K562 (cell line): Measurements from ENCODE around the gene ISG20. TPM values are rescaled to one million over a fixed set of nuclear protein-coding genes. Genes with fewer than 3 reads are reported as not detected.
A peak's percentile ranks its signal among the peaks of the same experiment; 100 is the strongest.

Experiments used
- CHD2 ChIP-seq: IDR thresholded peaks from 2 replicates; pipeline ENCODE4 v1.6.1; 2011; ENCODE audit warnings: low read depth, low read length
- COPS2 ChIP-seq: fragments of 450-650 bp; conservative IDR thresholded peaks from 2 replicates; pipeline ENCODE4 v1.6.1; 2016; ENCODE audit warnings: mild to moderate bottlenecking, moderate library complexity
- HDAC2 ChIP-seq: fragments of 450-650 bp; IDR thresholded peaks from 2 replicates; pipeline ENCODE4 v1.6.1; 2016; ENCODE audit warnings: mild to moderate bottlenecking
- IFI16 ChIP-seq: fragments of 250-450 bp; sonication (Bioruptor Pico); IDR thresholded peaks from 2 replicates; pipeline ENCODE4 v2.1.2; 2022; ENCODE audit warnings: mild to moderate bottlenecking, inconsistent platforms
- MCM7 ChIP-seq, 2 experiments: fragments of 450-650 bp; IDR thresholded peaks; 2 replicates each; pipeline ENCODE4 v1.6.1; 2016 to 2018
- NFE2L1 ChIP-seq: fragments of 450-650 bp; IDR thresholded peaks from 2 replicates; pipeline ENCODE4 v1.6.1; 2016; ENCODE audit warnings: missing genetic modification characterization, low read depth, mild to moderate bottlenecking, missing compliant biosample characterization, moderate library complexity, borderline replicate concordance
- POLR2H ChIP-seq: IDR thresholded peaks from 2 replicates; pipeline ENCODE4 v1.6.1; 2016; ENCODE audit warnings: missing genetic modification characterization, low read depth, mild to moderate bottlenecking, control low read depth, missing compliant biosample characterization, moderate library complexity
- SP2 ChIP-seq: IDR thresholded peaks from 2 replicates; pipeline ENCODE4 v1.6.1; 2011; ENCODE audit warnings: mild to moderate bottlenecking, low read depth, low read length, moderate library complexity; ENCODE audit not compliant: poor library complexity, severe bottlenecking; ENCODE audit errors: extremely low read depth
- SPI1 ChIP-seq: IDR thresholded peaks from 2 replicates; pipeline ENCODE4 v1.6.1; 2011; ENCODE audit warnings: low read depth, low read length, control low read depth, borderline replicate concordance
- SRSF1 ChIP-seq: fragments of 200-400 bp; formaldehyde crosslinking; IDR thresholded peaks from 2 replicates; pipeline ENCODE4 v1.6.1; 2017; ENCODE audit warnings: mild to moderate bottlenecking, low read depth, low read length, moderate library complexity
- TGIF2 ChIP-seq: sonication (generic); formaldehyde crosslinking; IDR thresholded peaks from 2 replicates; pipeline ENCODE4 v1.8.1; 2022; ENCODE audit warnings: mild to moderate bottlenecking, missing genetic modification reagents, moderate library complexity
- ZBTB1 ChIP-seq: sonication (generic); formaldehyde crosslinking; IDR thresholded peaks from 2 replicates; pipeline ENCODE4 v1.8.1; 2023; ENCODE audit warnings: missing genetic modification reagents, low read depth, mild to moderate bottlenecking, borderline replicate concordance
- ZC3H4 ChIP-seq: sonication (generic); formaldehyde crosslinking; IDR thresholded peaks from 2 replicates; pipeline ENCODE4 v1.9.0; 2021; ENCODE audit warnings: missing genetic modification reagents, borderline replicate concordance
- ZC3H8 ChIP-seq: fragments of 450-650 bp; IDR thresholded peaks from 2 replicates; pipeline ENCODE4 v1.6.1; 2017
- ZNF239 ChIP-seq: fragments of 250-450 bp; sonication (Bioruptor Pico); IDR thresholded peaks from 2 replicates; pipeline ENCODE4 v1.4.0; 2020; ENCODE audit warnings: mild to moderate bottlenecking
- ZNF431 ChIP-seq: sonication (generic); formaldehyde crosslinking; IDR thresholded peaks from 2 replicates; pipeline ENCODE4 v1.8.0; 2022; ENCODE audit warnings: mild to moderate bottlenecking, missing genetic modification reagents
- ZNF695 ChIP-seq: fragments of 450-650 bp; formaldehyde crosslinking; IDR thresholded peaks from 2 replicates; pipeline ENCODE4 v1.4.0; 2020; ENCODE audit warnings: mild to moderate bottlenecking, moderate library complexity
- ZNF764 ChIP-seq: fragments of 250-450 bp; sonication (Bioruptor Pico); IDR thresholded peaks from 2 replicates; pipeline ENCODE4 v1.4.0; 2020; ENCODE audit warnings: low read depth, mild to moderate bottlenecking, moderate library complexity
- ZNF780A ChIP-seq: fragments of 250-450 bp; sonication (Bioruptor Pico); IDR thresholded peaks from 2 replicates; pipeline ENCODE4 v1.5.0; 2021; ENCODE audit warnings: mild to moderate bottlenecking
- polyA plus RNA-seq, 8 experiments: library from polyadenylated mRNA; depleted of rRNA in 4 of 8; stranded (reverse) in 5 of 8; unstranded in 3 of 8; fragments of >200 nt; fragmentation: Nextera tagmentation in 2 of 8; fragmentation: Illumina TruSeq in 1 of 8; extraction: Ambion mirVana in 2 of 8; extraction: Trizol in 1 of 8; gene quantifications; 2 replicates each; pipeline versions ENCODE4 v1.2.1 to v1.2.3, GENCODE V29; 2011 to 2014; ENCODE audit warnings: inconsistent platforms in 1 of 8, missing spikeins in 1 of 8
- total RNA-seq, 7 experiments: library from RNA; depleted of rRNA in 6 of 7; stranded (reverse); fragments of >200 nt in 6 of 7; fragmentation: Illumina TruSeq in 2 of 7; extraction: Trizol in 2 of 7; gene quantifications; 2 replicates each; pipeline versions ENCODE4 v1.2.1 to v1.2.3, GENCODE V29; 2011 to 2021; ENCODE audit warnings: low replicate concordance in 1 of 7
- TF ChIP-seq, protein P1 (sequence below): fragments of 250-450 bp; sonication (Bioruptor Pico); IDR thresholded peaks from 2 replicates; pipeline ENCODE4 v1.8.0; 2021; ENCODE audit warnings: borderline replicate concordance, mild to moderate bottlenecking, moderate library complexity; ENCODE audit not compliant: poor library complexity, severe bottlenecking
- TF ChIP-seq, protein P2 (sequence below), 2 experiments: fragments of 450-650 bp; conservative IDR thresholded peaks; 2 replicates each; pipeline ENCODE4 v1.6.1; 2017; ENCODE audit warnings: mild to moderate bottlenecking in 2 of 2, moderate library complexity in 2 of 2
- TF ChIP-seq, protein P3 (sequence below): sonication (generic); formaldehyde crosslinking; IDR thresholded peaks from 2 replicates; pipeline ENCODE4 v1.4.0; 2020; ENCODE audit warnings: mild to moderate bottlenecking, missing genetic modification reagents
- TF ChIP-seq, protein P4 (sequence below): IDR thresholded peaks from 2 replicates; pipeline ENCODE4 v1.6.1; 2012; ENCODE audit warnings: low read depth, low read length, improper control_type of control experiment, borderline replicate concordance

ISG20 gene
- total and polyA plus RNA-seq, 9 of the 15 experiments (the other 6 are each of a cell fraction or from before 2014, with no cell fraction given) = 0.06 to 2.1 (median 1.00) TPM

DNA sequence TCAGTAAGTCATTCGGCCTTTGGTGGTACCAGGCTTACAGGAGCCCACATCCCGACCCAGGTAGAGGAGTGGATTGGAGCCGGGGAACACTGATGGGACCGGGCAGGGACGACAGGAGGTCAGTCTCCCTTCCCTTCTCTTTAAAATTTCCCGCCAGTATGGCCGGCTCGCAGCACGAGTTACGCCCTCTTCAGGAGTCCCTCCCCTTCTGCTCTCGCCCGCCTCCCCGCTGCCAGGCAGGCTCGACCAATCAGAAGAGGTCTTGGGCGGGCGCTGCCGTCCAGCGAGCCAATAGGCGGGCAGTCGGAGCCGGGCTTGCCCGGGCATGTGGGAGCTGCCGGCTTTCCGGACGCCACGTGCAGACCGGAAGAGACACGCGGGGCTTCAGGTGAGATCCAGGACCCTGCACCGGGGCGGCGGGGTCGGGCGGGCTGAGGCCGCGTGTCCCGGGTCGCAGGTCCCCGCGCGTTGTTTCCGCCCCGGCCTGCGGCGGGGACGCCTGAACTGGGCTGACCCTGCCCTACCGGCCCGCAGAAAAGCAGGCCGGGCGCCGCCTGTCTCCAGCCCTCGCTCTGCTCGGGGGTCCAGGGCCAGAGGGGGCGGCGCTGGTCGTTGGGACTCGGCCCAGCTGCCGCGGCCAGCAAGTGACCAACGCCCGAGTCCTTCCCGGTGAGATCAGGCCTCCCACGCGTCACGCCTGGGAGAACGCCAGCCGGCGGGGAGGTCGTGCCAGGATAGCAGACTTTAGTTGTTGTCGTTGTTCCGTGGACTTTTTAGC, 17.6 kb upstream of the ISG20 start, which contains the start of gene AEN (continued):
- TF ChIP-seq NFE2L1 (tag) = no peak
- no peak for TF ChIP-seq IFI16 (CRISPR knock-in tag)
- TF ChIP-seq, protein P1, sequence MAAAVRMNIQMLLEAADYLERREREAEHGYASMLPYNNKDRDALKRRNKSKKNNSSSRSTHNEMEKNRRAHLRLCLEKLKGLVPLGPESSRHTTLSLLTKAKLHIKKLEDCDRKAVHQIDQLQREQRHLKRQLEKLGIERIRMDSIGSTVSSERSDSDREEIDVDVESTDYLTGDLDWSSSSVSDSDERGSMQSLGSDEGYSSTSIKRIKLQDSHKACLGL (CRISPR knock-in tag) = peak; percentile 95
- TF ChIP-seq SPI1 = no peak
- no peak for TF ChIP-seq ZNF695 (CRISPR knock-in tag)
- TF ChIP-seq, protein P2, sequence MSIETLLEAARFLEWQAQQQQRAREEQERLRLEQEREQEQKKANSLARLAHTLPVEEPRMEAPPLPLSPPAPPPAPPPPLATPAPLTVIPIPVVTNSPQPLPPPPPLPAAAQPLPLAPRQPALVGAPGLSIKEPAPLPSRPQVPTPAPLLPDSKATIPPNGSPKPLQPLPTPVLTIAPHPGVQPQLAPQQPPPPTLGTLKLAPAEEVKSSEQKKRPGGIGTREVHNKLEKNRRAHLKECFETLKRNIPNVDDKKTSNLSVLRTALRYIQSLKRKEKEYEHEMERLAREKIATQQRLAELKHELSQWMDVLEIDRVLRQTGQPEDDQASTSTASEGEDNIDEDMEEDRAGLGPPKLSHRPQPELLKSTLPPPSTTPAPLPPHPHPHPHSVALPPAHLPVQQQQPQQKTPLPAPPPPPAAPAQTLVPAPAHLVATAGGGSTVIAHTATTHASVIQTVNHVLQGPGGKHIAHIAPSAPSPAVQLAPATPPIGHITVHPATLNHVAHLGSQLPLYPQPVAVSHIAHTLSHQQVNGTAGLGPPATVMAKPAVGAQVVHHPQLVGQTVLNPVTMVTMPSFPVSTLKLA (conservative IDR thresholded peaks at IDR 0.05) = peak; percentile 99 to 100
- no peak for TF ChIP-seq ZBTB1 (CRISPR knock-in tag)
- TF ChIP-seq ZC3H8 = no peak
- peak; percentile 81 for TF ChIP-seq SP2
- peak; percentile 78; the same call in 1 of the 2 replicates for TF ChIP-seq HDAC2
- no peak for TF ChIP-seq TGIF2 (CRISPR knock-in tag)
- TF ChIP-seq SRSF1 = no peak
- TF ChIP-seq POLR2H (tag) = no peak
- TF ChIP-seq MCM7 (IDR thresholded peaks at IDR 0.05) = no peak
- TF ChIP-seq, protein P3, sequence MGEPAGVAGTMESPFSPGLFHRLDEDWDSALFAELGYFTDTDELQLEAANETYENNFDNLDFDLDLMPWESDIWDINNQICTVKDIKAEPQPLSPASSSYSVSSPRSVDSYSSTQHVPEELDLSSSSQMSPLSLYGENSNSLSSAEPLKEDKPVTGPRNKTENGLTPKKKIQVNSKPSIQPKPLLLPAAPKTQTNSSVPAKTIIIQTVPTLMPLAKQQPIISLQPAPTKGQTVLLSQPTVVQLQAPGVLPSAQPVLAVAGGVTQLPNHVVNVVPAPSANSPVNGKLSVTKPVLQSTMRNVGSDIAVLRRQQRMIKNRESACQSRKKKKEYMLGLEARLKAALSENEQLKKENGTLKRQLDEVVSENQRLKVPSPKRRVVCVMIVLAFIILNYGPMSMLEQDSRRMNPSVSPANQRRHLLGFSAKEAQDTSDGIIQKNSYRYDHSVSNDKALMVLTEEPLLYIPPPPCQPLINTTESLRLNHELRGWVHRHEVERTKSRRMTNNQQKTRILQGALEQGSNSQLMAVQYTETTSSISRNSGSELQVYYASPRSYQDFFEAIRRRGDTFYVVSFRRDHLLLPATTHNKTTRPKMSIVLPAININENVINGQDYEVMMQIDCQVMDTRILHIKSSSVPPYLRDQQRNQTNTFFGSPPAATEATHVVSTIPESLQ = 0 out of 2 replicates have a peak, but pooled peaks have one; percentile 75
- TF ChIP-seq ZC3H4 = no peak
- no peak for TF ChIP-seq ZNF764 (CRISPR knock-in tag)
- no peak for TF ChIP-seq COPS2
- TF ChIP-seq ZNF239 = no peak
- TF ChIP-seq, protein P4, sequence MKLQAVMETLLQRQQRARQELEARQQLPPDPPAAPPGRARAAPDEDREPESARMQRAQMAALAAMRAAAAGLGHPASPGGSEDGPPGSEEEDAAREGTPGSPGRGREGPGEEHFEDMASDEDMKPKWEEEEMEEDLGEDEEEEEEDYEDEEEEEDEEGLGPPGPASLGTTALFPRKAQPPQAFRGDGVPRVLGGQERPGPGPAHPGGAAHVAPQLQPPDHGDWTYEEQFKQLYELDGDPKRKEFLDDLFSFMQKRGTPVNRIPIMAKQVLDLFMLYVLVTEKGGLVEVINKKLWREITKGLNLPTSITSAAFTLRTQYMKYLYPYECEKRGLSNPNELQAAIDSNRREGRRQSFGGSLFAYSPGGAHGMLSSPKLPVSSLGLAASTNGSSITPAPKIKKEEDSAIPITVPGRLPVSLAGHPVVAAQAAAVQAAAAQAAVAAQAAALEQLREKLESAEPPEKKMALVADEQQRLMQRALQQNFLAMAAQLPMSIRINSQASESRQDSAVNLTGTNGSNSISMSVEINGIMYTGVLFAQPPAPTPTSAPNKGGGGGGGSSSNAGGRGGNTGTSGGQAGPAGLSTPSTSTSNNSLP = no peak
- peak; percentile 77 for TF ChIP-seq CHD2
- TF ChIP-seq ZNF431 (CRISPR knock-in tag) = peak; percentile 86
- TF ChIP-seq ZNF780A = no peak
